ENCODE measurements around the gene PKN2.

Gene PKN2

GRCh38 chr1:88683541-88684481 is at the start of gene PKN2:
Gene PKN2 (plus strand): TSS chr1:88684273. CDS start chr1:88684581, 308 bp downstream.
- peak; percentile 98 to 99 (median 99) for DNase-seq

DNA sequence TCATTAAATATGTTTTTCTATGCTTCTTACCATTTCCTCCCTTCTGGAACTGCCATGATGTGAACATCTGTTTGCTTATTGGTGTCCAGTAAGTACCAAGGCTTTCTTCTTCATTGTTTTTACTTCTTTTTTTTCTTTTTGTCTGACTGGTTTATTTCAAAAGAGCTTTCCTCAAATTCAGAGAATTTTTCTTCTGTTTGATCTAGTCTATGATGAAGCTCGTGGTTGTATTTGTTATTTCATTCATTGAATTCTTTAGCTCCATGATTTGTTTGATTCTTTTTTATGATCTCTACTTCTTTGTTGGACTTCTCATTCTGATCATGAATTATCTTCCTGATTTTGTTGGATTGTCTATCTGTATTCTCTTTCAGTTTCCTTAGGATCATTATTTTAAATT is 49.5 kb upstream of the PKN2 start:
- no peak for DNase-seq

- no peak for DNase-seq
Measured at GRCh38 chr1:88640060-88640459, 44.0 kb upstream of the PKN2 start.

DNA sequence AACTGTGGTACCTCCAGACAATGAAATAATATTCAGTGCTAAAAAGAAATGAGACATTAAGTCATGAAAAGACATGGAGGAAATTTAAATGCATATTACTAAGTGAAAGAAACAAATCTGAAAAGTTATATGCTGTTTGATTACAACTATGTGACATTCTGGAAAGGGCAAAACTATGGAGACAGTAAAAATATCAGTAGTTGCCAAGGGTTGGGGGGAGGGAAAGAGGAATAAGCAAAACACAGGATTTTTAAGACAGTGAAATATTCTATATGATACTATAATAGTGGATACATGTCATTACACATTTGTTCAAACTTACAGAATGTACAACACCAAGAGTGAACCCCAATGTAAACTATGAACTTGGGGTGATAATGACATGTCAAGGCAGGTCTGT is 38.2 kb upstream of the PKN2 start:
- no peak for DNase-seq

DNA sequence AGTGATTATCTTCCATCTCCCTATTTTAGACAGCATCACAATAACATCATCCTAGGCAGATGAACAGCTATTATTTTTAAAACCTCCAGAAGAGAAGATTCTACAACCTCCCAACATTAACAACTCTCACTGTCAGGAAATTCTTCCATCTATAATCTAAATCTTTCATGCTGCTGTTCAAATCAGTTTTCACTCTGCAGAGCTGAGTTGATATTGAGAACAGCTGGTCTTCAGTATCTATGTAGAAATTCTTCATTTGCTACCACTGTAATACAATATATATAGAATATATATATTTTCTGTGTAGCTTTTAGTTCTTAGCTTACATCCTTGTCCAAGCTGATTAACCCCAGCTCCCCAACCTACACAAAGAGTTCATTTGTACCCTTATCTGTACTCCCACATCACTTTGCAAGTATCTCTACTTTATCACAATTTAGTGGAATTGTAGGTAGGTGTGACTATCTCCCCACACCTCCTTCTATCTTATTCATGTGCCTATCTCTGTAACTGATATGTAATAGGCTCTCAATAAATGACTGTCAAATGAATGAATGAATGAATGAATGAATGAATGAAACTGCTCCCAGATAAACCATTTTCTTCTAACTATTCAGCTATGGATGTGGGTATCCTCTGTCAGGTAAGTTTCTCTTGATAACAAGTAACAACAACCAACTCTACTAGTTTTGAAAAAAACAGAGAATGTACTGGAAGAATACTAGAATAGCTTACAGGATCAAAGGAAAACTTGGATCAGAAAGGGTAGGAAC is 37.4 kb upstream of the PKN2 start:
- DNase-seq, result no peak

GRCh38 chr1:88647249-88647645 is 36.8 kb upstream of the PKN2 start:
- DNase-seq, result peak in 2 of 3 experiments; percentile 11 to 36

DNA sequence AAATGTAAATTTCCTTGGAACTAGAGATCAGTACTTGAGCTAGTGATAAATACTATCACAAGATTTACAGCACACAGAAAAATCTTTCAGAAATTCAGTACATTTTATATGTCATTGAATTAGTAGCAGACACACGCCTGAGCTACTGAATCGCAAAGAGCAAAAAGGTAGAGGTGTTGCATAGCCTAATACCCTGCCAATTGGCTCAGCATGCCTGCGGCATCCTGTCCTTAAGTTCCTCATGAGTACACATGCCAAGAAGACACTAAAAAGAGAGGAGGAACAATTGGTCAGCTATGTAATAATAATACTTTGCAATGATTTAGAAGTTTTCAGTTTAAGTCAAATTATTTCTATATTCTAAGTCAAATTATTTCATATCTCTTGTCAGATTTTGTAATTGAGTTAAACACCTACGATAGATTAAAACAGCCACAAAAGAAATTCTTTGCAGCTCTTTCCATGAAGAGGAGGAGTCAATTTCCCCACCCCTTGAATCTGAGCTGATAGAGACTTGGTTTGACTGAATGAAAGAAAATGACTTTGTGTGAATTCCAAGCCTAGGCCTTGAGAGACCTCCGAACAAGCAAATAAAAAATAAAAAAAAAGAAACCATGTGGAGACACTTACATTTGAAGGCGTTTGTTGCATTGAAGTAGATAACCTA is 36.2 kb upstream of the PKN2 start:
- no peak for DNase-seq

DNA sequence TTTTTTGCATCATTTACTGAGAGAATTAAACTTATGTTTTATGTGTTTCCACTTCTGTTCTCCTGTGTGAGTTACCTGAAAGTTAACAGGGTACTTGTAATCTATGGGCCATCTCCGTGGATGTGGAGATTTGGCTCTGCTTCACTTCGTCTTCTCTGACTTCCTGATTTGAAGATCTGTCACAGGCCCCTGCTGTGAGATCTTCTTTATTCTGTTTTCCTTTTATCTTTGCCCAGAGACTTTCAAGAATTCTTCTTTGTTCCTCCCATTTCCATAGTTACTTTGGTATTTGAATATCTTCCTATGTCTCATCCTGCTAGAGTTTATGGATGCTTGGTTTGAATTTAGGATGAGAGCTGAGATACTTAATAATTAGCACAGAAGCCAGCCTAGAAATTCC is 35.4 kb upstream of the PKN2 start:
- no peak for DNase-seq

- peak in 1 of 3 experiments; percentile 5 for DNase-seq
Measured at GRCh38 chr1:88649932-88650331, 34.1 kb upstream of the PKN2 start.

GRCh38 chr1:88650676-88651418 is 33.2 kb upstream of the PKN2 start:
- DNase-seq, result no peak

DNA sequence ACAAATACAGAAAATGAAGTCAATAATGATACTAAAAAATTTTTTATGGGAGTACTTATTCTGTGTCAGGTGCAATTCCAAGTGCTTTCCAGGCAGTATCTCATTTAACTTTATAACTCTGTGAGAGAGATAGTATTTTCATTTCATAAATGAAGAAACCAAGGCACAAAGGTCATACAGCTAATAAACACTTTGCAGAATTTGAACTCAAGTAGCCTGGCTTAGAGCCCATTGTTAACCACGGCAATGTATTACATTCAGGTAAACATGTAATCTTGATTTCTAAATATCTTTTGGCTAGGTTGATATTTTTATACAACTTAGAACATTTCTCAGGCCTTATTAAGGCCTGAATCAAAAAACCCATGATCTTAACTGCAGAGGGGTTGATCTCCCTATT is 28.9 kb upstream of the PKN2 start:
- no peak for DNase-seq

- DNase-seq, result peak in 2 of 3 experiments; percentile 4 to 46
Measured at GRCh38 chr1:88655685-88656299, 28.3 kb upstream of the PKN2 start.

DNA sequence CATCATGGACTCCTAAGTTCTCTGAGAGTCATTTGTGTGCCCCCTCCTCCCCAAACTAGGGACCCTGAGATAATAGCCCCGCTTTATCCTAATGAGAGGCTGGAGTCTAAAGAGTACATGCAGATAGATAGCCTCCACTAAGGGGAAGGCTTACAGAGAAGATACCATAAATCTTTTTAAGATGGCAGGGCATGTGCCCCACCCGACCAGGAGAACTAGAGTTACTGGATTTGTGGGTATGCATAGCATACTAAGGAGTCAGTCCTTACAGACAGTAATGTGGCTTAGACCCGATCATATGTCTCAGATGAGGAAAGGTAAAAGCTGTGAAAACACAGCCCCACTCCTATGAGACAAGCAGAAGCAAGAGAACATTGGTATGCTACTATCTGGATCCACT is 25.7 kb upstream of the PKN2 start:
- DNase-seq, result no peak

GRCh38 chr1:88659552-88659951 is 24.5 kb upstream of the PKN2 start:
- DNase-seq, result no peak

DNA sequence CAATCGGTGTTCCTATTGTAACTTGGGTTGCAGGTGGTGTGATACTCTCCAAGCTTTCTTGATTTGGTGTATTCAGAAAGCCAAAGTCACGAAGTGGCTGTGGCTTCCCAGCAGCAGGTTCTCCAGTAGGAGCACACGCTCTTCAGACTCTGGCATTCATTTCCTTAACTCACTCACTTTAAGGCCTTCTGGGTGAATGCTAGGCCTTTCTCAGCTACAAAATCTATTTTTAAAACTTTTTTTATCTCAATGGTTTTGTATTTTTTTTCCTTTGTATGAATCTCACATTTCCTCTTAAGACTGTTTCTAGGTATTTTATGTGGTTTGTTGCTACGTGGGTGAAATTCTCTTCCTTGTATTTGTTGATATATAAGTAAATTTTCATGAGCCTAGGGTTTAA is 22.9 kb upstream of the PKN2 start:
- no peak for DNase-seq

GRCh38 chr1:88661951-88662699 is 21.9 kb upstream of the PKN2 start:
- peak in 2 of 3 experiments; percentile 4 to 15 for DNase-seq

DNA sequence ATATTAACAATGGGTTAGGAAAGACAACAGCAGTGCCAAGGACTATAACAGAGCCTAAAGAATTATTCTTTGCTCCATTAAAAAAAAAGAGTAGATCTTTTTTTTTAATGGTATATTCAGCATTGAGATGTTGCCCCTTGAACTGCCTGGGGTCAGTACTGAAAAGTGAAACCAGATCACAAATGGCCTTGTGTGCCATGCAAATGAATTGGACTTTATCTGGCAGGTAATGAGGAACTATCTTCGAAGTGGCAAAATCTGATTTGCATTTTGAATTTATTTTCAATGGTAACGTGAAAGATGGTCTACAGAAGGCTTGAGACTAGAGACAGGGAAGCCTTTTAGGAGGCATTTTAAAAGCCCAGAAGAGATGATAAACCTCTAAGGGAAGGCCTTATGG is 21.4 kb upstream of the PKN2 start:
- no peak for DNase-seq

DNA sequence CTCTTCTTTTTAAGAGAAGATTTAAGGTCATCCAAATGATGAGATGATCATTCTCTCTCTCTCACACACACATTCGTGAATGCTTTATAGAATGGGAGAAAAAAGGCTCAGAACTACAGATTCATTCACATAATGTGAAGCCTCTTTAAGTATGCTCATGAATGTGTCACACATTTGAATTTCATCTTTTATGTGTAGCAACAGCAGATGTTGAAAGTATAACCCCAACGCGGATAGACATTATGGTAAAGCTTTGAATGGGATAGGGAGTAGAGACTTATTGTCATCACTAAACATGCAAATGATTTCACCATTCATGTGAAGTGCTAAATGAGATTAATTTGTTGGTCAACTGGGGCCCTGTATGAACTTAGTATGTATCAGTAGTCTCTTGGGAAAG is 15.7 kb upstream of the PKN2 start:
- DNase-seq, result no peak

DNA sequence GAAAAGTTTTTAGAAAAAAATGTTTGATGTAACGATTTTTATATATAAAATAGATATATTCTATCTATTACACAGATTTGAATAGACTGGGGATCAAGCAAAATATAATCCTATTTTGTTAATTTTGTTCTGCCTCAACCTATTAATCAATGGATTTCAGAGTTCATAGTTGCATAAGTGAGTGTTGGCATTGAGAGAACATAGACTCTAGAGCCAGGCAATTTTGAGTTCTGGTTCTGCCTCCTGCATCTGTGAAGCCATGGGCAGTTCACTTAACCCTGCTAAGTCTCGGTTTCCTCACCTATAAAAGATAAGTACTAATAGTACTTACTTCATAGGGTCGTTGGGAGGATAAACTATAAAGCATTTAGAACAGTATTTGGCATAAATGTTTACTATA is 13.6 kb upstream of the PKN2 start:
- DNase-seq, result no peak

GRCh38 chr1:88673446-88673845 is 10.6 kb upstream of the PKN2 start:
- DNase-seq, result no peak

DNA sequence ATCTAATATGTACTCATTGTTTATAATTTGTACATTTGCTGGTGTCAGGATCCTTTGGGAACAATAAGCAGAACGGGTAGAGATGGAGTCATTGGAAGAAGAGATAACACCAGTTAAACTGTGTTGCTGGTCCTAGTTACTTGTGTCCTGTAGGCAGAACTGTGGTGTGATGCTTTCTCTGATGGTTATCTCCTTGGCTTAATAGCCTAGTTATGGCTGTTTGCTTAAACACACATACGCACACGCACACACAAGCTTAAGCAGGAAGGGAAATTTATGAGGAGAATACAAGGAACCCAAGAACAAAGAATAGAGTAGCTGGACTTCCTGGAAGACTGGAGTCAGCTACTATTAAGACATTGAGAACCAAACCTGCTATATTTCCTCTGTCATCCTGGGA is 5.7 kb upstream of the PKN2 start:
- DNase-seq, result no peak
